NCI-H1092 (cell line): ENCODE results near the gene SCMH1.
"Not testable (repeated sequence)": the region's sequence is repeated elsewhere in the genome, so short reads cannot be mapped to it uniquely, and the experiment has no call there.

Experiments
- DNase-seq: peaks from one replicate; lab custom pipeline; 2025; lab: John Stamatoyannopoulos, UW

Gene SCMH1

DNA sequence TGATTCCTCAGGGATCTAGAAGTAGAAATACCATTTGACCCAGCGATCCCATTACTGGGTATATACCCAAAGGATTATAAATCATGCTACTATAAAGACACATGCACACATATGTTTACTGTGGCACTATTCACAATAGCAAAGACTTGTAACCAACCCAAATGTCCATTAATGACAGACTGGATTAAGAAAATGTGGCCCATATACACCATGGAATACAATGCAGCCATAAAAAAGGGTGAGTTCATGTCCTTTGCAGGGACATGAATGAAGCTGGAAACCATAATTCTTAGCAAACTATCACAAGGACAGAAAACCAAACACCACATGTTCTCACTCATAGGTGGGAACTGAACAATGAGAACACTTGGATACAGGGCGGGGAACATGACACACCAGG is 30.5 kb downstream of the SCMH1 start:
- not testable (repeated sequence) for DNase-seq

- not testable (repeated sequence) for DNase-seq
Measured at GRCh38 chr1:41207053-41207452, 35.1 kb downstream of the SCMH1 start.

DNA sequence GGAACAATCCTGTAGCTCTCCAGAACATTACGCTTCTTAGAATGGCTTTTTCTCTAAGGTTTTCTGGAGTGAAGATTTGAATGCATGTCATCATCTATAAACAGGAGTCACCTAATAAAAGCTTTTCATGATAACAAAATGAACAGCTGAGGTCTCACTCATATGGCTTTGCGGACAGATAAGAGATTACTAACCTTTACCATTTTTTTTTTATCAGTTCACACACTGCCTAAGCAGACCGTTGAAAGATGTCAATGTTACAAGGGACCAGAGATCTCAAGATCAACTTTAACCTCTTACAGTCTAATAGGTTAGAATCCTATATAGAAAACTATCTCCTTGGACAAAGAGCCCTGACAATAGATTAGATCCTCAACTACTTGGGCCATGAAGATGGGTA is 41.4 kb downstream of the SCMH1 start:
- DNase-seq: no peak

- no peak for DNase-seq
Measured at GRCh38 chr1:41199375-41199774, 42.7 kb downstream of the SCMH1 start.

- DNase-seq: no peak
Measured at GRCh38 chr1:41192456-41193178, 49.5 kb downstream of the SCMH1 start.

DNA sequence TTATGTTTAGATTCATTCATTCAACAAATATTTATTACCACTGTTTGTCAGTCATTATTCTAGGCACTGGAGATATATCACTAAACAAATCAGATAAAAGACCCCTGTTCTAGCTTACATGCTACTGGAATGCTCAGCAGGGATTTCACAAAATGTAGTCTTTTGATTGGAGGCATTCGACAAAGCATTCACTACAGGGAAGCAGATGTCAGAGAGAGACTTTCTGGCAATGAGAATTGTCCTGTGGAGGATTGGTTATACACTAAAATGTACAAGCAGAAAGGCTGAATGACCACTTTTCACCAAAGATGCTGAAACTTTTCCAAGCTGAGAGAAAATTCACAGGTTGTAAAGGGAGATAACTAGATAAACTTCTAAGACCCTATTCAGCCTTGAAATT is 57.7 kb downstream of the SCMH1 start:
- no peak for DNase-seq

DNA sequence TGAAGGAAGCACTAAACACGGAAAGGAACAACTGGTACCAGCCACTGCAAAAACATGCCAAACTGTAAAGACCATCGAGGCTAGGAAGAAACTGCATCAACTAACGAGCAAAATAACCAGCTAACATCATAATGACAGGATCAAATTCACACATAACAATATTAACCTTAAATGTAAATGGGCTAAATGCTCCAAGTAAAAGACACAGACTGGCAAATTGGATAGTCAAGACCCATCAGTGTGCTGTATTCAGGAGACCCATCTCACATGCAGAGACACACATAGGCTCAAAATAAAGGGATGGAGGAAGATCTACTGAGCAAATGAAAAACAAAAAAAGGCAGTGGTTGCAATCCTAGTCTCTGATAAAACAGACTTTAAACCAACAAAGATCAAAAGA is 63.9 kb downstream of the SCMH1 start:
- DNase-seq: not testable (repeated sequence)

GRCh38 chr1:41175546-41175945 is 66.6 kb downstream of the SCMH1 start:
- peak; percentile 84 for DNase-seq

- DNase-seq: no peak
Measured at GRCh38 chr1:41174170-41174569, 67.9 kb downstream of the SCMH1 start.

DNA sequence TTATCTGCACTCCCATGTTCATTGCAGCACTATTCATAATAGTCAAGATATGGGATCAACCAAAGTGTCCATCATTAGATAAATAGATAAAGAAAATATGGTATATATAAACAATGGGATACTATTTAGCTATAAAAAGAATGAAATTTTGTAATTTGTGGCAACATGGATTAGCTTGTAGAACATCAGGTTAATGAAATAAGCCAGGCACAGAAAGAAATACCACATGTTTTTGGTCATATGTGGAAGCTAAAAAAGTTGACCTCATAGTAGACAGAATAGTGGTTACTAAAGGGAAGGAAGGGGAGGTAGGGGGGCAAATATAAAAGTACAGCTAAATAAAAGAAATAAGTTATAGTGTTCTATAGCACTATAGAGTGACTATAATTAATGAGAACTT is 68.5 kb downstream of the SCMH1 start:
- no peak for DNase-seq

DNA sequence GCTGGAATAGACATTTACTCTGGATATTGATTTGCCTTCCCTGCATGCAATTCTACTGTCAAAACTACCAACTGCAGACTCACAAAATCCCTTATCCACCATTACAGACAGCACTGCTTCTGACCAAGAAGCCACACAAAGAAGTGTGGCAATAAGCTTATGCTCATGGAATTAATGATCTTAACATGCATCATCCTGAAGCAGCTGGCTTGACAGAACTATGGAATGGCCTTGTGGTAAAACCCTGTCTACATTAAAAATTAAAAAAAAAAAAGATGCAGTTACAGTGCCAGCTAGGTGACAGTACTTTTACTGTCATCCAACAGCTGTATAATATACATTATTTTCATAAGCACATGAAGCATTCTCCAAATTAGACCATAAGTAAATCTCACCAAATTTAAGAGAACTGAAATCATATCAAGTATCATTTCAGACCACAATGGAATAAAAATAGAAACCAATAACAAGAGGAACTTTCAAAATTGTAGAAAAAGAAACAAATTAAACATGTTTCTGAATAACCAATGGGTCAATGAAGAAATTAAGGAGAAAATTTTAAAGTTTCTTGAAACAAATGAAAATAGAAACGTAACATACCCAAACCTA is 70.7 kb downstream of the SCMH1 start:
- DNase-seq: no peak

DNA sequence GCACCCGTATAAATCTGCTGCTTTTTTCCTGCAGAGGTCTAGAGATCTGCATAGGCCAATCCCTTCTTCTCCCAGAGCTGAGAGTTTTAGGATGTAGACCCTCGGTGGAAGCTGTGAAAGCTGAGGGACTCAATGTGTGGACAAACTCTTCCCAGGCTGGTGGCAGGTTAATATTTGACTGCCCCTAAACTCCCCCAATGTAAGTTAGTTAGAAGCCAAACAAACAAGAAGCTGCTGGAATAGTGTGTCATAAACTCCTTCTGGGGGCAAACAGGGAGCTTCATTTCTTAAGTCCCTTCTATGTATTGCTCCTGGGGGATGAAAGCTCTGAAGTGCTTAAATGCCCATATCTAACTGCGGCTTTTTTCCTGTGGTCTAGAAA is 72.3 kb downstream of the SCMH1 start:
- no peak for DNase-seq

- no peak for DNase-seq
Measured at GRCh38 chr1:41169066-41169798, 72.9 kb downstream of the SCMH1 start.

GRCh38 chr1:41167667-41168066 is 74.4 kb downstream of the SCMH1 start:
- no peak for DNase-seq

- no peak for DNase-seq
Measured at GRCh38 chr1:41164727-41165126, 77.4 kb downstream of the SCMH1 start.

- no peak for DNase-seq
Measured at GRCh38 chr1:41162441-41162840, 79.7 kb downstream of the SCMH1 start.

DNA sequence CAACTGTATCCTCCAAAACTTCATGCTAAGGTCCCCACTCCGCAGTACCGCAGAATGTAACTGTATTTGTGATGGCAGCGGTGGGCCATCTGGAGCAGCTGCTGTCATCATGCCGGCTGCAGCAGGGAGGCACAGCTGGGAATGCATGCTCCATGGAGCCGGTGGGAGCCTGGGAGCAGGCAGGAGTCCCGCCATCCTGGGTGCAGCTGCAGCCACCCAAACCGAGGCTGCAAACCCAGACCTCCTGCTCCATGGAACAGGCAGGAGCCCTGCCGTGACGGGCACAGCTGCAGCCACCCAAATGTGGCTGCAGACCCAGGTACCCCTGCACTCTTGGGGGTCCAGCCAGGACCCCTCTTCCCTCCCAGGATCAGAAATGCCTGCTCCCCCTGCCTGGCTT is 80.3 kb downstream of the SCMH1 start:
- DNase-seq: no peak

DNA sequence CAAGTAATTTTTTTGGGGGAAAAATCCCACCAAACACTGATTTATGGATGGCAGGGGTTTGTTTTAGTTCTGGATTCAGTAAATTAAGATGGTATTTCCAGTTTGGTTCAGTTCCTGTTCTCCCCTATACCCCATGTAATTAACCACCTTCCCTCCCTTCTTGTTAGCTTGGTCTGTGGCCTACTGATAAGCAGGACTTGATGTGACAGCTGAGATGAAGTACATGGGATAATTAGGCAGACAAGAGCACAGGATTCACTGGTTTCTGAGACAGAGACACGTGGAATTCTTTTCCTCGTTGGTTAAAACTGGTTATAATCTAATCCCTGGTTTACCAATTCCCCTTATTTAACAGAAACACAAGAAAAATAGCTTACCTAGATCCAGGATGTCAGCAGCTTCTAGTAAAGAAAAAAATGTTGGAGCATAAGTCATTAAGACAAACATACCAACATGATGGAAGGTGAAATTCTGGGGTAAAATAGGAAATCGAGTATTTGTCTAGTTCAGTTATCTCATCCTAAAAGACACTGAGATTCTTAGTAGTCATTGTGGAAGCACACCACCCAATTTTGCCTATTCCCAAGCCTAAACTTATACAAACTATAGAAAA is 81.5 kb downstream of the SCMH1 start:
- DNase-seq: no peak

- DNase-seq: no peak
Measured at GRCh38 chr1:41158966-41159365, 83.1 kb downstream of the SCMH1 start.

DNA sequence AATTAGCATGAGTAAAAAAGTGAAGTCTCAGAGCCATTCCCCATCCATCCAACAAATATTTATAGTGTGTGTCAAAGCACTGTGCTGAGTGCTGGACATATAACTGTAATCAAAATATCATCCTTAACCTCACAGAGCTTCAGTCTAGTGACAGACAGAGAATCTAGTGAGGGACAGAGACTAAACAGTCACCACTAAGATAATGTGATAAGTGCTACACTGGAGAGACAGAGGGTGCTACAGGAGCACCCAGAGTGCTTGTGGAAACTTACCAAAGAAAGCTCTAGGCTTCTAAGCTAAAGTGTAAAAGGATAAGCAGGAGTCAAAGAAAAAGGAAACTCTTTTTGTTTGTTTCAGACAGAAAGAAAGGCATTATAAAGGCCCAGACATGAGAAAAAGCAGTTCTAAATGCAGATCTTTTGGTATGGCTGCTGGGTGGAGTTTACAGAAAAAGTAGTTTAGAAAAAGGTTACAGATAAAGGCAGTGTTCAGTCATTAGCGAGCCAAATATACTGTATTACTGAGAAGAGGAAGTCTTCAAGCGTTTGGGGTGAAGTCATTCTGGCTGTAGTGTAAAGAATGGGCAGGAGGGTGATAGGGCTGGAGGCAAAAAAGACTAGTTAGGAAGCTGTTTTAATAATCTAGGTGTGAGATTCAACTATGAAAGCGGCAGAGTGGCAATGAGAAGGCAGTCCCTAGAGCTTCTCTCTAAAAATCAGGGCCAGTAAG is 83.8 kb downstream of the SCMH1 start:
- DNase-seq: no peak

- no peak for DNase-seq
Measured at GRCh38 chr1:41155105-41155504, 87.0 kb downstream of the SCMH1 start.

- no peak for DNase-seq
Measured at GRCh38 chr1:41153750-41154274, 88.3 kb downstream of the SCMH1 start.
